Stimulated activated CD4-positive, alpha-beta T cell treated with anti-CD3 and anti-CD28 coated beads, Interleukin-4, amount 100 ng/mL, for 4 hours (primary cell): Measurements from ENCODE around the gene LAG3.
A peak's percentile ranks its signal among the peaks of the same experiment; 100 is the strongest.

ENCODE experiments used
- DNase-seq, 2 experiments: peaks; one replicate each; pipeline ENCODE4 v3.0.0-alpha.2; 2020

LAG3 gene

GRCh38 chr12:6824085-6824775 is 51.9 kb downstream of the LAG3 start:
- DNase-seq: no peak

GRCh38 chr12:6824901-6825381 is 52.6 kb downstream of the LAG3 start:
- no peak for DNase-seq

GRCh38 chr12:6825398-6826124 is 53.2 kb downstream of the LAG3 start:
- DNase-seq: peak; percentile 72 to 79

GRCh38 chr12:6826125-6826733 is 53.9 kb downstream of the LAG3 start:
- DNase-seq: no peak

GRCh38 chr12:6826734-6827436 is 54.6 kb downstream of the LAG3 start:
- no peak for DNase-seq

GRCh38 chr12:6827437-6827911 is 55.2 kb downstream of the LAG3 start:
- peak; percentile 49 to 58 for DNase-seq
